Activated naive CD8-positive, alpha-beta T cell treated with anti-CD3 and anti-CD28 coated beads for 36 hours (primary cell): ENCODE data around the gene TPRA1. TPM values are rescaled to one million over a fixed set of nuclear protein-coding genes. Genes with fewer than 3 reads are reported as not detected.
"Not testable (repeated sequence)": the region's sequence is repeated elsewhere in the genome, so short reads cannot be mapped to it uniquely, and the experiment has no call there.

Experiments
- DNase-seq: peaks from one replicate; pipeline ENCODE4 v3.0.0; 2021
- H3K27ac Mint-ChIP-seq: one replicate; pipeline ENCODE4 v1.8.0; 2022; ENCODE audit warnings: mild to moderate bottlenecking, moderate library complexity, mixed read lengths
- H3K27me3 Mint-ChIP-seq: one replicate; pipeline ENCODE4 v1.8.0; 2022; ENCODE audit warnings: mild to moderate bottlenecking, mixed read lengths
- H3K36me3 Mint-ChIP-seq: one replicate; pipeline ENCODE4 v1.8.0; 2021; ENCODE audit warnings: mild to moderate bottlenecking, mixed read lengths
- H3K4me1 Mint-ChIP-seq: one replicate; pipeline ENCODE4 v1.8.0; 2021; ENCODE audit warnings: mixed read lengths
- H3K4me3 Mint-ChIP-seq: one replicate; pipeline ENCODE4 v1.8.0; 2022; ENCODE audit warnings: mild to moderate bottlenecking, moderate library complexity, mixed read lengths
- H3K9me3 Mint-ChIP-seq: one replicate; pipeline ENCODE4 v1.8.0; 2022; ENCODE audit warnings: mixed read lengths
- total RNA-seq, 2 experiments: library from RNA; stranded (reverse); gene quantifications; one replicate each; pipeline ENCODE4 v1.2.3, GENCODE V29; 2021

Gene TPRA1
- total RNA-seq, 2 experiments from 2014 or later: 29.4 to 32.3 TPM

- Mint-ChIP-seq H3K9me3 (no peaks in the 10 kb centered on the region), H3K36me3 (peaks cover 75% of the 10 kb centered on the region), H3K4me3 (no peak overlapping the region), H3K27ac (no peak overlapping the region), H3K27me3 (no peaks in the 10 kb centered on the region), H3K4me1 (peaks cover 20% of the 10 kb centered on the region)
- DNase-seq: no peak
Observed at GRCh38 chr3:127606086-127606805, 15.7 kb upstream of the TPRA1 start.

- H3K27ac Mint-ChIP-seq, H3K4me3 Mint-ChIP-seq, H3K9me3 Mint-ChIP-seq, H3K27me3 Mint-ChIP-seq, DNase-seq: not testable (repeated sequence)
- H3K36me3 Mint-ChIP-seq: peaks cover 74% of the 10 kb centered on the region
- peaks cover 24% of the 10 kb centered on the region for H3K4me1 Mint-ChIP-seq
Observed at GRCh38 chr3:127605547-127605946, 15.0 kb upstream of the TPRA1 start.

GRCh38 chr3:127604546-127605165 lies 14.1 kb upstream of the TPRA1 start:
- Mint-ChIP-seq H3K27me3 (no peaks in the 10 kb centered on the region), H3K36me3 (peaks cover 76% of the 10 kb centered on the region), H3K4me1 (peaks cover 27% of the 10 kb centered on the region), H3K9me3 (no peaks in the 10 kb centered on the region), H3K27ac (no peak overlapping the region), H3K4me3 (no peak overlapping the region)
- DNase-seq: no peak

- no peak for DNase-seq
- H3K27me3 Mint-ChIP-seq: no peaks in the 10 kb centered on the region
- no peak overlapping the region for H3K4me3 Mint-ChIP-seq
- H3K27ac Mint-ChIP-seq: no peak overlapping the region
- peaks cover 32% of the 10 kb centered on the region for H3K4me1 Mint-ChIP-seq
- H3K9me3 Mint-ChIP-seq: no peaks in the 10 kb centered on the region
- H3K36me3 Mint-ChIP-seq: peaks cover 81% of the 10 kb centered on the region
Observed at GRCh38 chr3:127604035-127604434, 13.5 kb upstream of the TPRA1 start.

GRCh38 chr3:127600749-127601456 lies 10.4 kb upstream of the TPRA1 start:
- H3K4me1 Mint-ChIP-seq: peaks cover 48% of the 10 kb centered on the region

GRCh38 chr3:127598841-127599570 lies 8.5 kb upstream of the TPRA1 start:
- peak overlapping the region; percentile 99 for H3K4me3 Mint-ChIP-seq
- peaks cover 49% of the 10 kb centered on the region for H3K36me3 Mint-ChIP-seq
- H3K4me1 Mint-ChIP-seq: peaks cover 45% of the 10 kb centered on the region
- no peaks in the 10 kb centered on the region for H3K27me3 Mint-ChIP-seq
- H3K9me3 Mint-ChIP-seq: no peaks in the 10 kb centered on the region
- H3K27ac Mint-ChIP-seq: peak overlapping the region; percentile 100
- DNase-seq: no peak

More at GRCh38 chr3:127600749-127601456, 10.4 kb upstream of the TPRA1 start:
- H3K9me3 Mint-ChIP-seq: no peaks in the 10 kb centered on the region
- H3K27ac Mint-ChIP-seq: no peak overlapping the region
- no peak for DNase-seq
- peaks cover 65% of the 10 kb centered on the region for H3K36me3 Mint-ChIP-seq
- H3K27me3 Mint-ChIP-seq: no peaks in the 10 kb centered on the region
- peak overlapping the region; percentile 99 for H3K4me3 Mint-ChIP-seq

GRCh38 chr3:127597020-127597771 lies 6.7 kb upstream of the TPRA1 start:
- Mint-ChIP-seq H3K4me3 (peak overlapping the region; percentile 99), H3K9me3 (no peaks in the 10 kb centered on the region), H3K36me3 (peaks cover 37% of the 10 kb centered on the region), H3K4me1 (peaks cover 40% of the 10 kb centered on the region), H3K27ac (peak overlapping the region; percentile 100), H3K27me3 (no peaks in the 10 kb centered on the region)
- DNase-seq: no peak

- H3K27me3 Mint-ChIP-seq: no peaks in the 10 kb centered on the region
- no peak for DNase-seq
- no peaks in the 10 kb centered on the region for H3K9me3 Mint-ChIP-seq
- H3K27ac Mint-ChIP-seq: no peak overlapping the region
- H3K4me3 Mint-ChIP-seq: no peak overlapping the region
- peaks cover 21% of the 10 kb centered on the region for H3K36me3 Mint-ChIP-seq
- H3K4me1 Mint-ChIP-seq: peaks cover 35% of the 10 kb centered on the region
Observed at GRCh38 chr3:127595303-127595702, 4.8 kb upstream of the TPRA1 start.

GRCh38 chr3:127593178-127593577 lies 2.6 kb upstream of the TPRA1 start:
- H3K4me1 Mint-ChIP-seq: peaks cover 38% of the 10 kb centered on the region
- no peaks in the 10 kb centered on the region for H3K9me3 Mint-ChIP-seq

GRCh38 chr3:127590282-127590592 lies 296 bp downstream of the TPRA1 start:
- Mint-ChIP-seq H3K4me3 (peak overlapping the region; percentile 92), H3K27me3 (no peaks in the 10 kb centered on the region), H3K36me3 (peaks cover 2% of the 10 kb centered on the region), H3K9me3 (no peaks in the 10 kb centered on the region), H3K27ac (peak overlapping the region; percentile 51), H3K4me1 (peaks cover 34% of the 10 kb centered on the region)
- DNase-seq: peak; percentile 57

More at GRCh38 chr3:127593178-127593577, 2.6 kb upstream of the TPRA1 start:
- Mint-ChIP-seq H3K27me3 (no peaks in the 10 kb centered on the region), H3K36me3 (peaks cover 6% of the 10 kb centered on the region), H3K4me3 (no peak overlapping the region), H3K27ac (no peak overlapping the region)
- DNase-seq: no peak

- peak overlapping the region; percentile 51 for H3K27ac Mint-ChIP-seq
- peak overlapping the region; percentile 87 for H3K4me3 Mint-ChIP-seq
- H3K27me3 Mint-ChIP-seq: no peaks in the 10 kb centered on the region
- peaks cover 2% of the 10 kb centered on the region for H3K36me3 Mint-ChIP-seq
- DNase-seq: peak; percentile 16
- H3K4me1 Mint-ChIP-seq: peaks cover 35% of the 10 kb centered on the region
- H3K9me3 Mint-ChIP-seq: no peaks in the 10 kb centered on the region
Observed at GRCh38 chr3:127589600-127590281, 792 bp downstream of the TPRA1 start.

GRCh38 chr3:127588806-127589577 lies 1.5 kb downstream of the TPRA1 start:
- Mint-ChIP-seq H3K27me3 (no peaks in the 10 kb centered on the region), H3K4me1 (peaks cover 38% of the 10 kb centered on the region), H3K36me3 (peaks cover 2% of the 10 kb centered on the region), H3K4me3 (peak overlapping the region; percentile 87), H3K9me3 (no peaks in the 10 kb centered on the region), H3K27ac (peak overlapping the region; percentile 50)
- DNase-seq: peak; percentile 35

GRCh38 chr3:127587876-127588275 lies 2.7 kb downstream of the TPRA1 start:
- no peaks in the 10 kb centered on the region for H3K27me3 Mint-ChIP-seq
- H3K9me3 Mint-ChIP-seq: no peaks in the 10 kb centered on the region
- H3K4me3 Mint-ChIP-seq: no peak overlapping the region
- H3K27ac Mint-ChIP-seq: no peak overlapping the region
- DNase-seq: no peak
- peaks cover 2% of the 10 kb centered on the region for H3K36me3 Mint-ChIP-seq
- peaks cover 35% of the 10 kb centered on the region for H3K4me1 Mint-ChIP-seq
